Endothelial cell of umbilical vein (primary cell): ENCODE measurements around the gene BNC2. TPM values are rescaled to one million over a fixed set of nuclear protein-coding genes. Genes with fewer than 3 reads are reported as not detected.

ENCODE experiments used
- BruUV-seq: library from RNA; stranded (reverse); fragments of 400-500 nt; replicated peaks from 2 replicates; lab custom pipeline; 2021; lab: Mats Ljungman, UMichigan
- CTCF ChIA-PET: fragments of 300-600, 350-600 bp; sonication (Branson Sonifier 250); formaldehyde crosslinking; loops from one replicate; lab custom pipeline; 2021; ENCODE audit warnings: antibody characterized with exemption, inconsistent platforms; lab: Charles Lee
- POLR2A ChIA-PET: fragments of 300-600, 350-600 bp; sonication (Branson Sonifier 250); formaldehyde crosslinking; loops from one replicate; lab custom pipeline; 2021; ENCODE audit warnings: antibody characterized with exemption, inconsistent platforms; lab: Charles Lee
- DNase-seq: peaks from one replicate; pipeline ENCODE4 v3.0.0-alpha.2; 2011; ENCODE audit warnings: low read depth, low spot score
- FAIRE-seq: peaks from 2 replicates; lab custom pipeline; 2011; peaks lifted over from hg19 to GRCh38; lab: Jason Lieb, UNC
- H2AFZ ChIP-seq: 2 replicates; pipeline ENCODE4 v1.6.0; 2012; ENCODE audit warnings: low read depth, low read length, control low read depth, inconsistent platforms
- H3K27ac ChIP-seq: 2 replicates; pipeline ENCODE4 v1.5.1; 2011; ENCODE audit warnings: low read depth, mild to moderate bottlenecking, control low read depth, low read length, moderate library complexity; ENCODE audit not compliant: insufficient read depth
- H3K27me3 ChIP-seq, 2 experiments: 2 replicates each; pipeline versions ENCODE4 v1.6.0 to v1.6.1; 2011; ENCODE audit warnings: low read length in 2 of 2, mixed read lengths in 1 of 2; ENCODE audit not compliant: control insufficient read depth in 2 of 2, insufficient read depth in 2 of 2
- H3K36me3 ChIP-seq, 2 experiments: 2 replicates in 1 of 2; 3 replicates in 1 of 2; pipeline ENCODE4 v1.5.1; 2011; ENCODE audit warnings: low read length in 2 of 2, mild to moderate bottlenecking in 1 of 2, moderate library complexity in 1 of 2; ENCODE audit not compliant: control insufficient read depth in 2 of 2, insufficient read depth in 2 of 2; ENCODE audit errors: extremely low read depth in 1 of 2
- H3K4me1 ChIP-seq: 3 replicates; pipeline ENCODE4 v1.5.1; 2011; ENCODE audit warnings: mild to moderate bottlenecking, low read length; ENCODE audit not compliant: control insufficient read depth, insufficient read depth; ENCODE audit errors: extremely low read depth
- H3K4me2 ChIP-seq: 2 replicates; pipeline ENCODE4 v1.6.1; 2011; ENCODE audit warnings: low read length, control low read depth, mixed read lengths; ENCODE audit not compliant: insufficient read depth
- H3K4me3 ChIP-seq, 3 experiments: fragments of 200-600 bp in 1 of 3; sonication (generic), shearing (Covaris generic) in 1 of 3; replicated peaks in 1 of 3; 2 replicates each; pipeline ENCODE4 v1.5.1; 2011 to 2016; ENCODE audit warnings: control low read depth in 3 of 3, low read length in 3 of 3, mild to moderate bottlenecking in 2 of 3, inconsistent platforms in 1 of 3, low read depth in 1 of 3, moderate library complexity in 1 of 3; ENCODE audit not compliant: insufficient read depth in 1 of 3
- H3K79me2 ChIP-seq: 2 replicates; pipeline ENCODE4 v1.6.0; 2012; ENCODE audit warnings: low read length, inconsistent platforms; ENCODE audit not compliant: control insufficient read depth, insufficient read depth
- H3K9ac ChIP-seq: replicated peaks from 2 replicates; pipeline ENCODE3; 2011; ENCODE audit warnings: low read length, control low read depth; ENCODE audit not compliant: insufficient read depth; ENCODE audit errors: extremely low read depth
- H3K9me1 ChIP-seq: replicated peaks from 3 replicates; pipeline ENCODE4 v1.6.0; 2011; ENCODE audit warnings: mild to moderate bottlenecking, low read length; ENCODE audit not compliant: control insufficient read depth, insufficient read depth; ENCODE audit errors: extremely low read depth
- H3K9me3 ChIP-seq: replicated peaks from 2 replicates; pipeline ENCODE4 v1.5.1; 2012; ENCODE audit warnings: low read length, inconsistent platforms; ENCODE audit not compliant: control insufficient read depth, insufficient read depth
- H4K20me1 ChIP-seq: replicated peaks from 2 replicates; pipeline ENCODE3; 2011; ENCODE audit warnings: mild to moderate bottlenecking, low read length; ENCODE audit not compliant: control insufficient read depth, insufficient read depth; ENCODE audit errors: extremely low read depth
- CTCF ChIP-seq, 2 donors: IDR thresholded peaks; 1 replicate in 1 of 2; 2 replicates in 1 of 2; pipeline ENCODE4 v1.5.1; 2011; ENCODE audit warnings: low read length in 2 of 2, mild to moderate bottlenecking in 2 of 2, moderate library complexity in 2 of 2, control low read depth in 1 of 2, inconsistent platforms in 1 of 2, low read depth in 1 of 2; ENCODE audit not compliant: insufficient read depth in 1 of 2; ENCODE audit errors: extremely low read depth in 1 of 2
- EZH2 ChIP-seq: IDR thresholded peaks from 2 replicates; pipeline ENCODE4 v1.6.1; 2012; ENCODE audit warnings: borderline replicate concordance, low read depth, mild to moderate bottlenecking, moderate library complexity, low read length, inconsistent platforms; ENCODE audit not compliant: severe bottlenecking
- FOS ChIP-seq: IDR thresholded peaks from 2 replicates; pipeline ENCODE4 v1.6.1; 2011; ENCODE audit warnings: mild to moderate bottlenecking, low read length, moderate library complexity, borderline replicate concordance; ENCODE audit not compliant: insufficient read depth
- GATA2 ChIP-seq: IDR thresholded peaks from 2 replicates; pipeline ENCODE4 v1.7.0; 2011; ENCODE audit warnings: low read depth, mild to moderate bottlenecking, moderate library complexity, mixed read lengths, low read length; ENCODE audit not compliant: insufficient read length, insufficient read depth
- JUN ChIP-seq: IDR thresholded peaks from 2 replicates; pipeline ENCODE4 v1.6.1; 2011; ENCODE audit warnings: borderline replicate concordance, low read depth; ENCODE audit not compliant: insufficient read length, insufficient read depth
- MAX ChIP-seq: IDR thresholded peaks from 2 replicates; pipeline ENCODE4 v1.6.1; 2011; ENCODE audit not compliant: insufficient read depth, insufficient read length
- MYC ChIP-seq: IDR thresholded peaks from one replicate; pipeline ENCODE4 v1.6.1; 2011; ENCODE audit warnings: mild to moderate bottlenecking, low read depth, low read length
- POLR2A ChIP-seq: IDR thresholded peaks from 2 replicates; pipeline ENCODE4 v1.6.1; 2012; ENCODE audit warnings: low read depth, mild to moderate bottlenecking, control low read depth, low read length
- POLR2AphosphoS5 ChIP-seq: IDR thresholded peaks from 2 replicates; pipeline ENCODE4 v1.6.1; 2012; ENCODE audit warnings: low read depth, mild to moderate bottlenecking, control low read depth, low read length, moderate library complexity; ENCODE audit not compliant: insufficient read depth
- dilution Hi-C: fragments of 300-500 bp; cut with MboI; formaldehyde crosslinking; loops from one replicate; pipeline ENCODE4 v1.15.0; 2019; ENCODE audit warnings: low sequenced_read_pairs; ENCODE audit not compliant: extremely low pct_ligation_motif_present
- intact Hi-C: fragments of 100-400 bp; cut with micrococcal nuclease; formaldehyde crosslinking; loops from one replicate; pipeline ENCODE4 v1.10.0; 2022
- polyA plus RNA-seq, 4 experiments: library from polyadenylated mRNA; depleted of rRNA in 3 of 4; stranded (reverse) in 3 of 4; unstranded in 1 of 4; fragments of >200 nt; gene quantifications; 2 replicates each; pipeline versions ENCODE4 v1.2.1 to v1.2.3, GENCODE V29; 2011 to 2012; ENCODE audit warnings: missing spikeins in 1 of 4
- total RNA-seq: library from RNA; stranded (reverse); gene quantifications from 2 replicates; pipeline ENCODE4 v1.2.3, GENCODE V29; 2021

Gene BNC2
- total and polyA plus RNA-seq, 2 donors (not counting 3 experiments of a cell fraction or from before 2014, with no cell fraction given), result 12.1 to 34.3 TPM

- POLR2A ChIA-PET, result no interaction called here
- no peaks in the 10 kb centered on the region for H4K20me1 ChIP-seq
- peaks cover 11% of the 10 kb centered on the region for H3K4me1 ChIP-seq
- no peaks in the 10 kb centered on the region for H3K9me3 ChIP-seq
- H3K9me1 ChIP-seq, result no peaks in the 10 kb centered on the region
- dilution Hi-C loops, result no loop called here
- intact Hi-C loops, result no loop called here
- CTCF ChIA-PET, result interaction anchor here (1.0 kb wide), 1 partner anchor 12 kb away, joined by 3 read pairs; no protein-coding TSS in a partner anchor
- H2AFZ ChIP-seq, result no peak overlapping the region
- no peak for FAIRE-seq
- peaks cover 5% of the 10 kb centered on the region for H3K79me2 ChIP-seq
- no peaks in the 10 kb centered on the region for H3K27me3 ChIP-seq
- DNase-seq, result no peak
- H3K36me3 ChIP-seq, result no peaks in the 10 kb centered on the region
- H3K4me3 ChIP-seq, result no peak overlapping the region
- no peak overlapping the region for H3K27ac ChIP-seq
- no TSS peak for BruUV-seq
- H3K9ac ChIP-seq, result no peak overlapping the region
- H3K4me2 ChIP-seq, result no peak overlapping the region
- TF ChIP-seq EZH2 (no peak), CTCF (IDR thresholded peaks at IDR 0.05; ENCODE audit: extremely low read depth in 1 of 2, insufficient read depth in 1 of 2, low read depth in 1 of 2, low read length in 2 of 2) (no peak), JUN (no peak), MYC (no peak), POLR2AphosphoS5 (no peak), MAX (no peak), POLR2A (no peak), GATA2 (no peak), FOS (no peak)
Measured at GRCh38 chr9:16455842-16456241, 414.6 kb downstream of the BNC2 start.
